T-helper 2 cell (primary cell): ENCODE data around the gene IGF2R.
A peak's percentile ranks its signal among the peaks of the same experiment; 100 is the strongest.
"Not testable (repeated sequence)": the region's sequence is repeated elsewhere in the genome, so short reads cannot be mapped to it uniquely, and the experiment has no call there.

Source experiments
- DNase-seq, 5 experiments: peaks; one replicate each; pipeline versions ENCODE4 v3.0.0 to v3.0.0-alpha.2; 2012 to 2022

IGF2R gene

GRCh38 chr6:159952289-159953005 lies 16.4 kb upstream of the IGF2R start:
- no peak for DNase-seq

GRCh38 chr6:159953091-159953601 lies 15.7 kb upstream of the IGF2R start:
- DNase-seq, result no peak

GRCh38 chr6:159955945-159956361 lies 12.9 kb upstream of the IGF2R start:
- no peak for DNase-seq

DNA sequence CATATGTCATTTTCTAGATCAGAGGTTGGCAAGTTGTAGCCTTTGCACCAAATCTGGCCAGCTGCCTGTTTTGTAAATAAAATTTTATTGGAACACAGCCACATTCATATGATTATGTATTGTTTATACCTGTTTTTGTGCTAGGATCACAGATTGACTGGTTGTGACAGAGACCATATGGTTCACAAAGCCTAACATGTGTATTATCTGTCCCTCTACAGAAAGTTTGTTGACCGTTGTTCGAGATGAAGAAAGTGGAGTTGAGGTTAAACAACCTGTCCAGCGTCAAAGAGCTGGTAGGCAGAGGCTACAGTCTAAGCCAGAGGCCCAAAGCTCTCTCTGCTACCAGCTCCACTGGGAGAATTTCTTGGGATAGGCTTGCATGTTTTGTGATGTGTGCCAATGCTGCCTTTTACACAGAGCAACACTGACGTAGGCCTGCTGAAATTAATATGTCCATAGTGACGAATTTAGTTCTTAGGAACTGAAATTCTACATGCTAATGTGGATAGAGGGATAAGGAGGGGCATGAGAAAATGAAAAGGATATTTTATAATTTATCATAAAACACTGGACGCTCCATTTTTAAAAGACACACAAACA lies 11.7 kb upstream of the IGF2R start:
- DNase-seq, result no peak

DNA sequence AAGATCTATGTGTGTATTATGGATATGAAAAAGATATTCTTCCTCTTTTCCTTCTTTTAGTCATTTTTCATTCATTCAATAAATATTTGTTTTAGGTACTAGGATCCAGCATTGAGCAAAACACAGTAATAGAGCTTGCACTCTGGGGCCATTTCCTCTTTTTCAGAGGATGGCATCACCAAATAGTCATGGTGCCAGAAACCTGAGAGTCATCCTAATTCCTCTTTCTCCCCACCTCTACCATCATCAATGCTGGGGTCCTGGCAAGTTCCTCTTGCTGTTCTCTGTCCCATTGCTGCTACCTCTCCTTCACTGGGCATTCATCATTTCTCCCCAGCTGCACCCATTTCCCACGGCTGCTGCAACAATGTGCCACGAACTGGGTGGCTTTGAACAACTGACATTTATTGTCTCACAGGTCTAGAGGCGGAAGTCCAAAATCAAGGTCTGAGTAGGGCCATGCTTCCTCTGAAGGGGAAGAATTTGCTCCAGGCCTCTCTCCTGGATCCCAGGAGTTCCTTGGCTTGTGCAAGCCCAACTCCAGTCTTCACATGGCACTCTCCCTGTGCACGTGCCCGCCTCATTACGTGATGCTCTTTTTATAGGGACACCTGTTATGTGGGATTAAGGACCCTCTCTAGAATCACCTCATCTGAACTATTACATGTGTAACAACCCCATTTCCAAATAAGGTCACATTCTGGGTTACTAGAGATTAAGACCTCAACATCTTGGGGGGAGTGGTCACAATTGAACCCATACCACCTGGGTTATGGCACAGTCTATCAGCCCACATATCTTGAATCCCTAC lies 9.5 kb upstream of the IGF2R start:
- DNase-seq, result no peak

GRCh38 chr6:159959976-159960384 lies 8.9 kb upstream of the IGF2R start:
- no peak for DNase-seq

DNA sequence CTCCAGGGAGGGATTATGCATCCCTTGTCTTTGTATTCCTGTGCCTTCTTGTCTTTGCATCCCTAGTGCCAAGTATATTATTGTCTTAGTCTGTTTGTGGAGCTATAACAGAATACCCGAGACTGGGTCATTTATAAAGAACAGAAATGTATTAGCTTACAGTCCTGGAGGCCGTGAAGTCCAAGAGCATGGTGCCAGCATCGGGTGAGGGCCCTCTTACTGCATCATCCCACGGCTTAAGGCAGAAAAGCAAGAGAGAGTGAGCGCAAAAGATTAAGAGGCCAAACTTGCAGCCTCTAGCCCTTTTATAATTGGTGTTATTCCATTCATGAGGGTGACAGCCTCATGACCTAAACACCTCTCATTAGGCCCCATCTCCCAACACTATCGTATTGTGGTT lies 8.4 kb upstream of the IGF2R start:
- DNase-seq, result no peak

- no peak for DNase-seq
These were observed 7.4 kb upstream of the IGF2R start for GRCh38 chr6:159961528-159961927.

GRCh38 chr6:159963111-159963510 lies 5.8 kb upstream of the IGF2R start:
- no peak for DNase-seq

DNA sequence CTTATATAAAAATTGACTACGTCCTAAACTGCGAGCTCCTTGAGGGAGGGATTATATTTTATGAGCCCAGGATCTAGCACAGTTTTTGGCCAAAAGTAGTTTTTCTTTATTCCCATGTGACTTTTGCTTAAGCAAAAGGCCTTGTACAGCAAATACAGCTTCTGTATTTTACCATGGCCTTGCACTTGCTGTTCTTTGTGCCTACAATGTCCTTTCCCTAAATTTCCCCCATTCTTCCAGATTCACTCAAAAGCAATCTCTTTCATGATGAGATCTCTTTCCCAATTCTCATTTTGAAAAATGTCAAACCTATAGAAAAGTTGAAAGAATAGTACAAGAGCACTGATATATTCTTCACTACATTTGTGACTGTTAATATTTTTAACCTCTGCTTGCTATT lies 4.8 kb upstream of the IGF2R start:
- no peak for DNase-seq

DNA sequence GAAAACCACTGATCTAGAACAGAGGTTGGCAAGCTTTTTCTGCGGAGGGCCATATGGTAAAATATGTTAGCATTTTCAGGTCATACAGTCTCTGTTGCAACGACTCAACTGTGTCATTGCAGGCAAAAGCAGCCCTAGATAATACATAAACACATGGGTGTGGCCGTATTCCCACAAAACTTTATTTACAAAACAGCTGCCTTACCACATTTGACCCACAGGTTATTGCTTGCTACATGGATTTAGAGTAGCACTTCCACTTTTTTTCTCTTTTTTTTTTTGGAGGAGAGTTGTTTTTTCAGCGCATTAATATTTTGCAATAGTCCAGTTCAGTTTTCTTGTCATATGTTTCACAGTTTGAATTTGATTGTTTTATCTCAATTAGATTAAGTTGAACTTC lies 2.5 kb upstream of the IGF2R start:
- DNase-seq, result no peak

DNA sequence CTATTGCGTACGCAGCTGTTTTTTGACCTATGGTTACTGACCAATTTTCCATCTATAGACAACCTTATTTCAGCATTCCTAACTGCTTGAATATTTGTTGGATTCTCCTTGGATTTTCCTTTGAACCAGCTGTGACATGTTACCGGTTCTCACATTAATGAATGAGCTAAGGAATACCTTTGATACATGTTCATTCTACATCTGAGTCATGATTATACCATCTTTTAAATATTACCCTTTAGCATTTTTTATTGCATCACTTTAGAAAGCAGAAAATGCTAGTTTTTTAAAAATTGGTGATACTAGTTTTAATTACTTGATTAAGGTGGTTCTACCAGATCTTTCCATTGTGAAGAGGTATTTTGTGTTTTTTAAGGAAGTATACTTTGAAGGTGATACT lies 1.9 kb upstream of the IGF2R start:
- DNase-seq, result no peak

DNA sequence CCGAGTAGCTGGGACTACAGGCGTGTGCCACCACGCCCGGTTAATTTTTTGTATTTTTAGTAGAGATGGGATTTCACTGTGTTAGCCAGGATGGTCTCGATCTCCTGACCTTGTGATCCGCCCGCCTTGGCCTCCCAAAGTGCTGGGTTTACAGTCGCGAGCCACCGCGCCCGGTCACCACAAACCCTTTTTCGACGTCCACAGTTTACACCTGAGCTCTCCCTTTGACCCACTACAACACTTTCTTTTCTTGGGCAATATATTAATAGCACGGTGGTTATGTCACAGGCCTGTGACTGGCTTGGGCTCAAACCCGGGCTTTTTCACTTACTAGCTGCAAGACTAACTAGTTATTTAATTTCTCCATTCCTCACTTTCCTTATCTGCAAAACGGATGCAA lies 1.3 kb upstream of the IGF2R start:
- DNase-seq, result not testable (repeated sequence)

- DNase-seq, result peak in 2 of 5 experiments; percentile 15 to 20
These were observed 476 bp downstream of the IGF2R start for GRCh38 chr6:159969204-159969912.

- peak in 1 of 5 experiments; percentile 56 for DNase-seq
These were observed 1.0 kb downstream of the IGF2R start for GRCh38 chr6:159969921-159970320.

GRCh38 chr6:159970659-159971063 lies 1.8 kb downstream of the IGF2R start:
- DNase-seq, result no peak

- no peak for DNase-seq
These were observed 2.7 kb downstream of the IGF2R start for GRCh38 chr6:159971341-159972178.

DNA sequence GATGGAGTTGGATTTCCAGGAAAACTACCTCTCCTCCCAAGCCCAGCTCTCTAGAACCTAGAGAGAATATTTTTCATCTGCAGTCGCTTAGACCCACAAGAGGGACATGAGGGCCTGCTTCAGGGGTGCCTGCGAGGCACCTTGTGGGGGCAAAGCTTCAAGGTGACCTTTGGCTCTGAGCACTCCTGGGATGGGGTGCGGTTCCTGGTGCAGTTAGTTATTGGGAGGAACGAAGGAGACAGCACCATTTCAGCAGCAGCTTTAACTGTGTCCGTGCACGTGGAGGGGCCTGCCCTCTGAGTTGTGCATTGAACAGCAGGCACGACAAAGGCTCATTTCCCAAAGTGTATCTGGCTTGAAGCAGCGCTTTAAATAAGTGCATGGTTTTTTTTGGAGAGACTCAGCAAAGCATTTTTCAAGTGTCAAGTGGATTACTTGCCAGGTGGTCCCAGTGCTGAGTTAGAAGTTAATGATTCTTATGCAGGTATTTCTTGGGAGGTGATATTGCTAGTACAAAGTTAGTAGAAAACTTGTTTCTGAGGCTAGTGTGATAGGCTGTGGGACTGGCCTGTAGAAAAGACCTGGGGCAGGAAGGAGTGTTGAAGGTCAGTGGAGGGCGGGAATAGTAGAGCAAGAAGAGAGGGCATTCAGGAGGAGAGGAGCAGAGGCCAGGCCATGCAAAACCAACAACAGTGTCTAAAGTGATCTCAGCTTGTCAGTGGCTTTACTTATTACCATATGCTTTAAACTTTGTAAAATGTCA lies 3.8 kb downstream of the IGF2R start:
- no peak for DNase-seq

DNA sequence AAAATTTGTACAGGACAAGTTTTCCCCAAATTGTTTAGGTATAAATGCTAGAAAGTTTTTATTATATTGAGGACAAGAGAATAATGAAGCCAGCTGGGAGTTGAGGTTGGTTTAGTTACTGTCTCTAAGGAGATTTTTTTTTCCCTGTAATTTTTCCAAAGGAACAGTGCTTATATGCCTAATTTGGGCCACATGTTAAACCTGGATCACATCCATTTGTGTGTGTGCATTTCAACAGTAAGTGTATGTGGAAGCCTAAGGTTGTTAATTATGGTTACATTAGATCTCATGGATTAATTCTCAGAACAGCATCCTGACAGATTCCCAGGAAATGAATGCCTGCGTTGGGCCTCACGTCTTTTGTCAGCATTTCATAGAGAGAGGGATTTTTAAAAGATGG lies 4.5 kb downstream of the IGF2R start:
- DNase-seq, result no peak

DNA sequence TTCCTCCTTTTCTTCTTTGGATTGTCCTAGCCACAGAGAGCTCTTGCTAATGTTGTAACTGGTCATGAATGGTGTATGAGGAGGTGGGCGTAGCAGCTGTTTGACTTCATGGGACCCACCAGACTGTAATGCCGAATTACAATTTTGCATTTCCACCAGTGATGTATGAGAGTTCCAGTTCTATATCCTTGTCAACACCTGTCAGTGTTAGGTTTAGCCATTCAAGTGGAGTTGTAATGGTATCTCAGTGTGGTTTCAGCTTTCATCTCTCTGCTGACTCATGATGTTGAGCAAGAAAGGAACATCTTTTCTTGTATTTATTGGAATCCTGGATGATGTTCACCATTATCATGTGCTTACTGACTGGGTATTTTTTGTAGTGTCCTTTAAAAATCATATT lies 5.1 kb downstream of the IGF2R start:
- DNase-seq, result peak in 1 of 5 experiments; percentile 20

DNA sequence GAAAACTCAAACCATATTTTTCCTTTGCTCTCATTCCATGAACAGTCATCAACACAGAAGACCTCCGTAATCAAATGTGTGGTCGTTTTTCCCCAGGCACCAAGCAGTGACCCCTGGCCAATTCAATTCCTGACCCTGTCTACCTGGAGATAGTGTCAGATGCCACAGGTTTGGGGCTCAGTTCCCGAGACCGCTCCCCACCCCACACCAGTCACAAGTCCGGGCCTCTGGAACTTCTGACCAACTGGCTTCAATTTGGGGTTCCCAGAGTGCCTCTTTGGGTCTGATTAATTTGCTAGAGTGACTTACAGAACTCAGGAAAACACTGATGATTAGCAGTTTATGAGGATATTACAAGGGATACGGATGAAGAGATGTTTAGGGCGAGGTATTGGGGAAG lies 6.0 kb downstream of the IGF2R start:
- no peak for DNase-seq
